Neural cell (in vitro differentiated cells): ENCODE data around the gene FBLL1. TPM values are rescaled to one million over a fixed set of nuclear protein-coding genes. Genes with fewer than 3 reads are reported as not detected.
"Not testable (repeated sequence)": the region's sequence is repeated elsewhere in the genome, so short reads cannot be mapped to it uniquely, and the experiment has no call there.

Source experiments
- H2AFZ ChIP-seq: fragments of 200-600, 300-800 bp; sonication (generic), shearing (Covaris generic); 2 replicates; pipeline ENCODE4 v1.6.0; 2014; ENCODE audit warnings: low read depth, mild to moderate bottlenecking, antibody characterized with exemption, low read length, moderate library complexity
- H3F3A ChIP-seq: fragments of 200-600 bp; shearing (Covaris generic); 2 replicates; pipeline ENCODE4 v1.6.1; 2016; ENCODE audit warnings: mild to moderate bottlenecking, moderate library complexity, mixed read lengths, antibody characterized with exemption, low read length; ENCODE audit not compliant: insufficient read depth, poor library complexity, severe bottlenecking
- H3K27ac ChIP-seq: fragments of 200-600, 300-800 bp; sonication (generic), shearing (Covaris generic); 2 replicates; pipeline ENCODE4 v1.5.1; 2014; ENCODE audit warnings: mild to moderate bottlenecking, low read length, moderate library complexity
- H3K27me3 ChIP-seq: fragments of 300-800, 200-600 bp; sonication (generic), shearing (Covaris generic); 2 replicates; pipeline ENCODE4 v1.6.0; 2014; ENCODE audit warnings: mild to moderate bottlenecking, low read depth, low read length, moderate library complexity; ENCODE audit not compliant: insufficient read depth
- H3K36me3 ChIP-seq: fragments of 300-800, 200-600 bp; sonication (generic), shearing (Covaris generic); 2 replicates; pipeline ENCODE4 v1.5.1; 2014; ENCODE audit warnings: mild to moderate bottlenecking, antibody characterized with exemption, low read length, moderate library complexity; ENCODE audit not compliant: insufficient read depth
- H3K4me2 ChIP-seq: fragments of 300-800, 200-600 bp; sonication (generic), shearing (Covaris generic); 2 replicates; pipeline ENCODE4 v1.6.0; 2014; ENCODE audit warnings: mild to moderate bottlenecking, low read length
- H3K4me3 ChIP-seq: fragments of 300-800, 200-600 bp; sonication (generic), shearing (Covaris generic); 2 replicates; pipeline ENCODE4 v1.5.1; 2014; ENCODE audit warnings: mild to moderate bottlenecking, low read length, moderate library complexity
- H3K79me2 ChIP-seq: fragments of 200-600 bp; shearing (Covaris generic); replicated peaks from 2 replicates; pipeline ENCODE4 v1.6.0; 2014; ENCODE audit warnings: mild to moderate bottlenecking, low read length, moderate library complexity; ENCODE audit not compliant: insufficient read depth
- H3K9ac ChIP-seq: fragments of 300-800, 200-600 bp; sonication (generic), shearing (Covaris generic); 2 replicates; pipeline ENCODE4 v1.6.1; 2016; ENCODE audit warnings: mild to moderate bottlenecking, low read length, mixed read lengths
- H3K9me2 ChIP-seq: fragments of 200-600 bp; shearing (Covaris generic); 2 replicates; pipeline ENCODE4 v1.6.1; 2016; ENCODE audit warnings: mild to moderate bottlenecking, low read length, mixed read lengths; ENCODE audit not compliant: insufficient read depth
- H3K9me3 ChIP-seq: fragments of 200-600, 300-800 bp; sonication (generic), shearing (Covaris generic); 2 replicates; pipeline ENCODE4 v1.6.1; 2016; ENCODE audit warnings: mild to moderate bottlenecking, mixed run types, low read length, moderate library complexity, mixed read lengths
- H4K20me1 ChIP-seq: fragments of 200-600 bp; shearing (Covaris generic); 2 replicates; pipeline ENCODE4 v1.6.1; 2016; ENCODE audit warnings: mild to moderate bottlenecking, mixed run types; ENCODE audit not compliant: insufficient read depth
- EZH2 ChIP-seq: fragments of 200-600, 300-800 bp; shearing (Covaris generic), sonication (generic); IDR thresholded peaks from 2 replicates; pipeline ENCODE4 v1.6.1; 2014; ENCODE audit warnings: antibody characterized with exemption, low read length, borderline replicate concordance, mild to moderate bottlenecking; ENCODE audit not compliant: insufficient read depth, poor library complexity, severe bottlenecking
- MXI1 ChIP-seq: fragments of 450-650 bp; conservative IDR thresholded peaks from 2 replicates; pipeline ENCODE4 v1.6.1; 2014; ENCODE audit warnings: antibody characterized with exemption, mild to moderate bottlenecking; ENCODE audit not compliant: poor library complexity, severe bottlenecking
- RAD21 ChIP-seq: fragments of 450-650 bp; conservative IDR thresholded peaks from 2 replicates; pipeline ENCODE4 v1.6.1; 2014; ENCODE audit warnings: antibody characterized with exemption, mild to moderate bottlenecking, moderate library complexity
- SMC3 ChIP-seq: fragments of 450-650 bp; conservative IDR thresholded peaks from 2 replicates; pipeline ENCODE4 v1.6.1; 2014; ENCODE audit warnings: antibody characterized with exemption, mild to moderate bottlenecking, moderate library complexity; ENCODE audit not compliant: poor library complexity
- TAF1 ChIP-seq: IDR thresholded peaks from 2 replicates; pipeline ENCODE4 v1.6.1; 2012; ENCODE audit warnings: low read depth
- polyA plus RNA-seq: library from polyadenylated mRNA; depleted of rRNA; stranded (reverse); fragments of >200 nt; gene quantifications from 2 replicates; pipeline ENCODE4 v1.2.3, GENCODE V29; 2014
- TF ChIP-seq, protein P1 (sequence below): IDR thresholded peaks from 2 replicates; pipeline ENCODE4 v1.6.1; 2012; ENCODE audit warnings: borderline replicate concordance
- TF ChIP-seq, protein P2 (sequence below): fragments of 450-650 bp; IDR thresholded peaks from 2 replicates; pipeline ENCODE4 v1.5.1; 2014; ENCODE audit warnings: antibody characterized with exemption, mild to moderate bottlenecking, moderate library complexity; ENCODE audit not compliant: poor library complexity, severe bottlenecking

The FBLL1 gene
- polyA plus RNA-seq, 1 donor from 2014 or later = 63.7 TPM

DNA sequence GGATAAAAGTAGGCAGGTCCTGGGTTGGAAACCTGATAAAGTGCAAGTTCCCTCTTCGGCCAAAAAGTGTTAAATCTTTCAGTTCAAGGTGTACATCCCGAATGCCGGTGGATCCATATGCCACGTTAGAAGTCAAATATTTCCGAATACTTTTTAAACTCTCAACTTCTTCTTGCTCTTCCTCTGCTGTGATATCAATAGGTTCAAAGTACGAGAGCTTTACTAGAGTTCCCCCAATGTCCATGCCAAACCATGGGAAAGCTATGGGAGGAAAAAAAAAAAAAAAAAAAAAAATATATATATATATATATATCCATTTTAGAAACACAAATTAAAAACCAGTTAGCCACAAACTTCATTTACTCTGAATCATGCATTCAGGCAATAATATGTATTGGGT is 39.6 kb downstream of the FBLL1 start:
- no peaks in the 10 kb centered on the region for H4K20me1 ChIP-seq

DNA sequence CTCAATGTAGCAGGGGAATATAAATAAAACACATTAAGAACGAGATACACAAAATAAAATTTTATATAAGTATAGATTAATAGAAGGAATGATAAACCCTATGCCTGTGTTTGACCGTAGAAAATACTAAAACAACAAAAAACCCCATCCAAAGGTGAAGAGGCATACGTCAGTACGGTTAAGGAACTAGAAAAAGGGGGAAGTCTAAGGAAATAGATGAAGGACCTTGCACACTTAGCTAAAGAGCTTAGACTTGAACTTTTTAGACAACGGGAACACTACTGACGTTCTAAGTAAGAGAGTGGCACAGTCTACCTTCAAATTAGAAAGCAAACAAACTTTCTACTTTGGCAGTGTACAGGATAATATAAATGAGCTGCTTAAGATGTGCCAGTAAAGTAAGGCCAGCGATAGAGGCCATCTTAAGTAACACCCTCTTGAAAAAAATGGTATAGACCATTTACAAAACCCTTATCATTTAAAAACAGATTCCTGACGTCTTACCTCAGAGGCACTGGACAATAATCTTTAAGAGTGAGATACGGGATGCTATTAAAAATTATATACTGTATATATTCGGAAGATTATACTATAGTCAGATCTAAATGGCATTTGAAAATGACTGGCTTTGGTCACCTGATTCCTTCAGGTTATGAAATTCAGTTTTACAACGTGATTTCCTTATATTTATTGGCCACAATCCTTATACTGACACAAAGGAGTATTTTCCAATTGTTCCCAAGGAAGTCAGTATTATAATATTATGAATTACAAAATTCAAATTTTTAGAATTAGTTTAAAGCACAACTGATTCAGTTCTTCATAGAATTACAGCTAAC is 41.6 kb downstream of the FBLL1 start:
- H4K20me1 ChIP-seq = no peaks in the 10 kb centered on the region

More for the DNA sequence above, 39.6 kb downstream of the FBLL1 start:
- Histone ChIP-seq H3K9me3 (no peaks in the 10 kb centered on the region), H3F3A (no peaks in the 10 kb centered on the region), H3K4me3 (no peak overlapping the region), H2AFZ (no peak overlapping the region), H3K36me3 (no peaks in the 10 kb centered on the region), H3K9me2 (no peaks in the 10 kb centered on the region), H3K27me3 (no peaks in the 10 kb centered on the region), H3K27ac (no peak overlapping the region), H3K4me2 (no peak overlapping the region), H3K9ac (no peak overlapping the region), H3K79me2 (peaks cover 74% of the 10 kb centered on the region)
- TF ChIP-seq SMC3 (no peak), TAF1 (no peak)

DNA sequence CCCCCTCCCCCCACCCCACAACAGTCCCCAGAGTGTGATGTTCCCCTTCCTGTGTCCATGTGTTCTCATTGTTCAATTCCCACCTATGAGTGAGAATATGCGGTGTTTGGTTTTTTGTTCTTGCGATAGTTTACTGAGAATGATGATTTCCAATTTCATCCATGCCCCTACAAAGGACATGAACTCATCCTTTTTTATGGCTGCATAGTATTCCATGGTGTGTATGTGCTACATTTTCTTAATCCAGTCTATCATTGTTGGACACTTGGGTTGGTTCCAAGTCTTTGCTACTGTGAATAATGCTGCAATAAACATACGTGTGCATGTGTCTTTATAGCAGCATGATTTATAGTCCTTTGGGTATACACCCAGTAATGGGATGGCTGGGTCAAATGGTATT is 44.6 kb downstream of the FBLL1 start:
- H3K9ac ChIP-seq, H3K4me2 ChIP-seq, H3F3A ChIP-seq, H3K9me3 ChIP-seq, H3K4me3 ChIP-seq, H2AFZ ChIP-seq, H3K27me3 ChIP-seq, H3K9me2 ChIP-seq, H3K27ac ChIP-seq, H3K36me3 ChIP-seq: not testable (repeated sequence)
- Histone ChIP-seq H3K79me2 (peaks cover 85% of the 10 kb centered on the region), H4K20me1 (peaks cover 12% of the 10 kb centered on the region)

More for the DNA sequence above, 41.6 kb downstream of the FBLL1 start:
- Histone ChIP-seq H3F3A (no peaks in the 10 kb centered on the region), H3K4me2 (no peak overlapping the region), H3K4me3 (no peak overlapping the region), H3K79me2 (peaks cover 82% of the 10 kb centered on the region), H3K27me3 (no peaks in the 10 kb centered on the region), H3K9me3 (no peaks in the 10 kb centered on the region), H3K27ac (no peak overlapping the region), H2AFZ (no peak overlapping the region), H3K9me2 (no peaks in the 10 kb centered on the region), H3K36me3 (no peaks in the 10 kb centered on the region), H3K9ac (no peak overlapping the region)
- TF ChIP-seq, protein P1, sequence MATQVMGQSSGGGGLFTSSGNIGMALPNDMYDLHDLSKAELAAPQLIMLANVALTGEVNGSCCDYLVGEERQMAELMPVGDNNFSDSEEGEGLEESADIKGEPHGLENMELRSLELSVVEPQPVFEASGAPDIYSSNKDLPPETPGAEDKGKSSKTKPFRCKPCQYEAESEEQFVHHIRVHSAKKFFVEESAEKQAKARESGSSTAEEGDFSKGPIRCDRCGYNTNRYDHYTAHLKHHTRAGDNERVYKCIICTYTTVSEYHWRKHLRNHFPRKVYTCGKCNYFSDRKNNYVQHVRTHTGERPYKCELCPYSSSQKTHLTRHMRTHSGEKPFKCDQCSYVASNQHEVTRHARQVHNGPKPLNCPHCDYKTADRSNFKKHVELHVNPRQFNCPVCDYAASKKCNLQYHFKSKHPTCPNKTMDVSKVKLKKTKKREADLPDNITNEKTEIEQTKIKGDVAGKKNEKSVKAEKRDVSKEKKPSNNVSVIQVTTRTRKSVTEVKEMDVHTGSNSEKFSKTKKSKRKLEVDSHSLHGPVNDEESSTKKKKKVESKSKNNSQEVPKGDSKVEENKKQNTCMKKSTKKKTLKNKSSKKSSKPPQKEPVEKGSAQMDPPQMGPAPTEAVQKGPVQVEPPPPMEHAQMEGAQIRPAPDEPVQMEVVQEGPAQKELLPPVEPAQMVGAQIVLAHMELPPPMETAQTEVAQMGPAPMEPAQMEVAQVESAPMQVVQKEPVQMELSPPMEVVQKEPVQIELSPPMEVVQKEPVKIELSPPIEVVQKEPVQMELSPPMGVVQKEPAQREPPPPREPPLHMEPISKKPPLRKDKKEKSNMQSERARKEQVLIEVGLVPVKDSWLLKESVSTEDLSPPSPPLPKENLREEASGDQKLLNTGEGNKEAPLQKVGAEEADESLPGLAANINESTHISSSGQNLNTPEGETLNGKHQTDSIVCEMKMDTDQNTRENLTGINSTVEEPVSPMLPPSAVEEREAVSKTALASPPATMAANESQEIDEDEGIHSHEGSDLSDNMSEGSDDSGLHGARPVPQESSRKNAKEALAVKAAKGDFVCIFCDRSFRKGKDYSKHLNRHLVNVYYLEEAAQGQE = no peak
- TF ChIP-seq RAD21 = no peak
- TF ChIP-seq MXI1 = no peak
- TF ChIP-seq EZH2 = no peak
- no peak for TF ChIP-seq TAF1
- TF ChIP-seq, protein P2, sequence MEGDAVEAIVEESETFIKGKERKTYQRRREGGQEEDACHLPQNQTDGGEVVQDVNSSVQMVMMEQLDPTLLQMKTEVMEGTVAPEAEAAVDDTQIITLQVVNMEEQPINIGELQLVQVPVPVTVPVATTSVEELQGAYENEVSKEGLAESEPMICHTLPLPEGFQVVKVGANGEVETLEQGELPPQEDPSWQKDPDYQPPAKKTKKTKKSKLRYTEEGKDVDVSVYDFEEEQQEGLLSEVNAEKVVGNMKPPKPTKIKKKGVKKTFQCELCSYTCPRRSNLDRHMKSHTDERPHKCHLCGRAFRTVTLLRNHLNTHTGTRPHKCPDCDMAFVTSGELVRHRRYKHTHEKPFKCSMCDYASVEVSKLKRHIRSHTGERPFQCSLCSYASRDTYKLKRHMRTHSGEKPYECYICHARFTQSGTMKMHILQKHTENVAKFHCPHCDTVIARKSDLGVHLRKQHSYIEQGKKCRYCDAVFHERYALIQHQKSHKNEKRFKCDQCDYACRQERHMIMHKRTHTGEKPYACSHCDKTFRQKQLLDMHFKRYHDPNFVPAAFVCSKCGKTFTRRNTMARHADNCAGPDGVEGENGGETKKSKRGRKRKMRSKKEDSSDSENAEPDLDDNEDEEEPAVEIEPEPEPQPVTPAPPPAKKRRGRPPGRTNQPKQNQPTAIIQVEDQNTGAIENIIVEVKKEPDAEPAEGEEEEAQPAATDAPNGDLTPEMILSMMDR = no peak

DNA sequence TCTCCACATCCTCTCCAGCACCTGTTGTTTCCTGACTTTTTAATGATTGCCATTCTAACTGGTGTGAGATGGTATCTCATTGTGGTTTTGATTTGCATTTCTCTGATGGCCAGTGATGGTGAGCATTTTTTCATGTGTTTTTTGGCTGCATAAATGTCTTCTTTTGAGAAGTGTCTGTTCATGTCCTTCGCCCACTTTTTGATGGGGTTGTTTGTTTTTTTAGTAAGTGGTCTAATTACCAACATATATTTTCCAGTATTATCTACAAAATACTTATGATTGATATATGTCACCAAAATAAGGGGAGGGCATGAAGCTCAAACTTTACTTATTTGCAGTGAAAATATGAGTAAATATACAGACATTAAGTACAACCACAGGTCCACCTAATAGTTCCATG is 45.1 kb downstream of the FBLL1 start:
- H3K27me3 ChIP-seq, H3K4me3 ChIP-seq, H3K27ac ChIP-seq, H3K9me2 ChIP-seq, H3K9me3 ChIP-seq, H3K36me3 ChIP-seq, H2AFZ ChIP-seq, H3F3A ChIP-seq, H3K9ac ChIP-seq, H3K4me2 ChIP-seq: not testable (repeated sequence)
- Histone ChIP-seq H4K20me1 (peaks cover 12% of the 10 kb centered on the region), H3K79me2 (peaks cover 88% of the 10 kb centered on the region)
